IMR-90 (cell line): Measurements from ENCODE around the gene NEURL1B. TPM values are rescaled to one million over a fixed set of nuclear protein-coding genes. Genes with fewer than 3 reads are reported as not detected.

Source experiments
- ATAC-seq: fragments of 200-7000 bp; cut with Tn5 transposase; 2 replicates; pipeline ENCODE4 v1.9.1; 2020; ENCODE audit warnings: low read depth, mild to moderate bottlenecking, moderate library complexity
- BruUV-seq: library from RNA; stranded (reverse); fragments of 400-500 nt; replicated peaks from 2 replicates; lab custom pipeline; 2021; lab: Mats Ljungman, UMichigan
- CTCF ChIA-PET: fragments of 300-600 bp; formaldehyde crosslinking; extraction: SDS; loops from one replicate; lab custom pipeline; 2021; ENCODE audit warnings: antibody characterized with exemption; lab: Yijun Ruan, JAX
- POLR2A ChIA-PET: fragments of 300-600 bp; sonication (Branson Sonifier 250); formaldehyde crosslinking; loops from one replicate; lab custom pipeline; 2022; ENCODE audit warnings: antibody characterized with exemption; ENCODE audit not compliant: unreplicated experiment; lab: Charles Lee
- DNase-seq: peaks from one replicate; pipeline ENCODE4 v3.0.0; 2013
- H2AFZ ChIP-seq: replicated peaks from 2 replicates; pipeline ENCODE3; 2013; ENCODE audit warnings: low read length, mild to moderate bottlenecking; ENCODE audit not compliant: poor library complexity
- H2AK5ac ChIP-seq: 2 replicates; pipeline ENCODE4 v1.6.1; 2013; ENCODE audit warnings: low read depth, low read length, inconsistent platforms
- H2AK9ac ChIP-seq: replicated peaks from 2 replicates; pipeline ENCODE3; 2013; ENCODE audit warnings: mild to moderate bottlenecking, low read depth, low read length, moderate library complexity; ENCODE audit not compliant: poor library complexity
- H2BK120ac ChIP-seq: 2 replicates; pipeline ENCODE4 v1.6.1; 2013; ENCODE audit warnings: low read depth, low read length, inconsistent platforms
- H2BK15ac ChIP-seq: 3 replicates; pipeline ENCODE4 v1.6.1; 2013; ENCODE audit warnings: low read depth, low read length, inconsistent platforms
- H2BK20ac ChIP-seq: 2 replicates; pipeline ENCODE4 v1.6.1; 2013; ENCODE audit warnings: low read depth, mild to moderate bottlenecking, inconsistent platforms, low read length, moderate library complexity
- H2BK5ac ChIP-seq: 2 replicates; pipeline ENCODE4 v1.6.1; 2013; ENCODE audit warnings: mild to moderate bottlenecking, low read depth, low read length, inconsistent platforms; ENCODE audit not compliant: poor library complexity, severe bottlenecking
- H3K14ac ChIP-seq: replicated peaks from 2 replicates; pipeline ENCODE4 v1.6.1; 2013; ENCODE audit warnings: low read depth, low read length, inconsistent platforms
- H3K18ac ChIP-seq: 2 replicates; pipeline ENCODE4 v1.6.1; 2013; ENCODE audit warnings: low read depth, low read length, control low read depth
- H3K23ac ChIP-seq: 2 replicates; pipeline ENCODE4 v1.6.1; 2013; ENCODE audit warnings: low read depth, low read length, inconsistent platforms
- H3K27ac ChIP-seq: 2 replicates; pipeline ENCODE4 v1.5.1; 2013; ENCODE audit warnings: mild to moderate bottlenecking, control low read depth, low read length; ENCODE audit not compliant: insufficient read depth
- H3K27me3 ChIP-seq: 2 replicates; pipeline ENCODE4 v1.6.1; 2013; ENCODE audit warnings: low read length; ENCODE audit not compliant: control insufficient read depth, insufficient read depth
- H3K36me3 ChIP-seq: 2 replicates; pipeline ENCODE4 v1.6.1; 2013; ENCODE audit warnings: low read length, mixed read lengths; ENCODE audit not compliant: control insufficient read depth, insufficient read depth
- H3K4ac ChIP-seq: 2 replicates; pipeline ENCODE4 v1.6.1; 2013; ENCODE audit warnings: low read depth, low read length, inconsistent platforms
- H3K4me1 ChIP-seq: 2 replicates; pipeline ENCODE4 v1.6.1; 2013; ENCODE audit warnings: low read length, mixed read lengths; ENCODE audit not compliant: control insufficient read depth, insufficient read depth
- H3K4me2 ChIP-seq: 2 replicates; pipeline ENCODE4 v1.6.1; 2013; ENCODE audit warnings: low read depth, mild to moderate bottlenecking, control low read depth, low read length, moderate library complexity
- H3K4me3 ChIP-seq: 2 replicates; pipeline ENCODE4 v1.5.1; 2013; ENCODE audit warnings: low read depth, mild to moderate bottlenecking, control low read depth, low read length, moderate library complexity; ENCODE audit not compliant: insufficient read depth
- H3K56ac ChIP-seq: 2 replicates; pipeline ENCODE4 v1.6.1; 2013; ENCODE audit warnings: low read length, inconsistent platforms; ENCODE audit not compliant: insufficient read depth; ENCODE audit errors: extremely low read depth
- H3K79me1 ChIP-seq, 2 experiments: 2 replicates each; pipeline ENCODE4 v1.6.1; 2013; ENCODE audit warnings: low read length in 2 of 2, inconsistent platforms in 1 of 2, low read depth in 1 of 2
- H3K9ac ChIP-seq: 2 replicates; pipeline ENCODE4 v1.6.1; 2013; ENCODE audit warnings: low read depth, low read length, control low read depth
- H3K9me1 ChIP-seq: 2 replicates; pipeline ENCODE4 v1.6.1; 2013; ENCODE audit warnings: low read length, inconsistent platforms; ENCODE audit not compliant: insufficient read depth
- H3K9me3 ChIP-seq: 2 replicates; pipeline ENCODE4 v1.6.1; 2013; ENCODE audit warnings: low read length; ENCODE audit not compliant: control insufficient read depth, insufficient read depth
- H4K20me1 ChIP-seq: 2 replicates; pipeline ENCODE4 v1.6.1; 2013; ENCODE audit warnings: low read length, inconsistent platforms; ENCODE audit not compliant: insufficient read depth
- H4K5ac ChIP-seq: 2 replicates; pipeline ENCODE4 v1.6.1; 2013; ENCODE audit warnings: mild to moderate bottlenecking, low read depth, low read length, control low read depth
- H4K8ac ChIP-seq, 2 experiments: 2 replicates each; pipeline ENCODE4 v1.6.1; 2013; ENCODE audit warnings: low read depth in 2 of 2, low read length in 2 of 2, control low read depth in 1 of 2, inconsistent platforms in 1 of 2
- H4K91ac ChIP-seq: 2 replicates; pipeline ENCODE4 v1.6.1; 2013; ENCODE audit warnings: low read depth, low read length, inconsistent platforms; ENCODE audit not compliant: insufficient read depth
- BHLHE40 ChIP-seq: fragments of 150-350 bp; IDR thresholded peaks from 2 replicates; pipeline ENCODE4 v1.6.1; 2016; ENCODE audit warnings: mild to moderate bottlenecking, low read depth, low read length
- CEBPB ChIP-seq: IDR thresholded peaks from 2 replicates; pipeline ENCODE4 v1.6.1; 2012; ENCODE audit warnings: low read depth, low read length, improper control_type of control experiment
- CHD1 ChIP-seq: IDR thresholded peaks from 2 replicates; pipeline ENCODE4 v1.6.1; 2012; ENCODE audit warnings: low read depth, low read length, improper control_type of control experiment
- FOS ChIP-seq: fragments of 150-350 bp; IDR thresholded peaks from 2 replicates; pipeline ENCODE4 v1.6.1; 2016; ENCODE audit warnings: low read depth, low read length
- MAZ ChIP-seq: IDR thresholded peaks from 2 replicates; pipeline ENCODE4 v1.6.1; 2012; ENCODE audit warnings: low read depth, mild to moderate bottlenecking, low read length, improper control_type of control experiment, moderate library complexity, borderline replicate concordance
- MXI1 ChIP-seq: IDR thresholded peaks from 2 replicates; pipeline ENCODE4 v1.6.1; 2012; ENCODE audit warnings: low read depth, mild to moderate bottlenecking, low read length, moderate library complexity, borderline replicate concordance
- NFE2L2 ChIP-seq: fragments of 150-350 bp; IDR thresholded peaks from 2 replicates; pipeline ENCODE4 v1.6.1; 2016; ENCODE audit warnings: low read depth, mild to moderate bottlenecking, low read length
- POLR2A ChIP-seq: IDR thresholded peaks from 2 replicates; pipeline ENCODE4 v1.6.1; 2012; ENCODE audit warnings: mild to moderate bottlenecking, low read depth, low read length
- RCOR1 ChIP-seq: IDR thresholded peaks from 2 replicates; pipeline ENCODE4 v1.6.1; 2012; ENCODE audit warnings: mild to moderate bottlenecking, low read length, improper control_type of control experiment; ENCODE audit not compliant: insufficient replicate concordance
- RFX5 ChIP-seq: IDR thresholded peaks from 2 replicates; pipeline ENCODE4 v1.8.0; 2012; ENCODE audit warnings: low read depth, mild to moderate bottlenecking, low read length, moderate library complexity
- SMC3 ChIP-seq: fragments of 150-350 bp; IDR thresholded peaks from 2 replicates; pipeline ENCODE4 v1.6.1; 2016; ENCODE audit warnings: low read depth, mild to moderate bottlenecking, antibody characterized with exemption, low read length, moderate library complexity
- WGBS, 2 experiments: methylation state at CpG; one replicate each; pipeline versions ENCODE4 v1.1.5 to v1.1.7; 2013; ENCODE audit warnings: missing lambda C conversion rate in 2 of 2; ENCODE audit not compliant: insufficient read length in 1 of 2; ENCODE audit errors: extremely low coverage in 2 of 2; 5-methylcytosine and 5-hydroxymethylcytosine counted together
- dilution Hi-C: fragments of 300-500 bp; cut with HindIII; formaldehyde crosslinking; loops from one replicate; pipeline ENCODE4 v1.14.3; 2018; ENCODE audit warnings: low sequenced_read_pairs; ENCODE audit not compliant: unreplicated experiment
- in situ Hi-C: fragments of 300-500 bp; cut with MboI; formaldehyde crosslinking; loops from 3 replicates; pipeline ENCODE4 v1.14.3; 2019; ENCODE audit warnings: low sequenced_read_pairs, inconsistent platforms, mixed read lengths
- intact Hi-C: fragments of 100-400 bp; cut with micrococcal nuclease; formaldehyde crosslinking; loops from 2 replicates; pipeline ENCODE4 v1.10.0; 2022
- polyA plus RNA-seq, 3 experiments: library from polyadenylated mRNA; depleted of rRNA; stranded (reverse); fragments of >200 nt; gene quantifications; 2 replicates each; pipeline ENCODE4 v1.2.3, GENCODE V29; 2012; ENCODE audit warnings: low replicate concordance in 1 of 3
- total RNA-seq: library from RNA; depleted of rRNA; stranded (reverse); fragments of >200 nt; gene quantifications from 2 replicates; pipeline ENCODE4 v1.2.3, GENCODE V29; 2012
- TF ChIP-seq, protein P1 (sequence below): fragments of 150-350 bp; IDR thresholded peaks from 2 replicates; pipeline ENCODE4 v1.6.1; 2017; ENCODE audit warnings: mild to moderate bottlenecking, antibody characterized with exemption, low read length, low read depth
- TF ChIP-seq, protein P2 (sequence below): fragments of 150-350 bp; IDR thresholded peaks from 2 replicates; pipeline ENCODE4 v1.6.1; 2016; ENCODE audit warnings: low read depth, mild to moderate bottlenecking, low read length, moderate library complexity, borderline replicate concordance

Gene NEURL1B
- total and polyA plus RNA-seq, 2 of the 4 experiments (the other 2 are of a cell fraction) = 1.8 to 2.8 TPM

DNA sequence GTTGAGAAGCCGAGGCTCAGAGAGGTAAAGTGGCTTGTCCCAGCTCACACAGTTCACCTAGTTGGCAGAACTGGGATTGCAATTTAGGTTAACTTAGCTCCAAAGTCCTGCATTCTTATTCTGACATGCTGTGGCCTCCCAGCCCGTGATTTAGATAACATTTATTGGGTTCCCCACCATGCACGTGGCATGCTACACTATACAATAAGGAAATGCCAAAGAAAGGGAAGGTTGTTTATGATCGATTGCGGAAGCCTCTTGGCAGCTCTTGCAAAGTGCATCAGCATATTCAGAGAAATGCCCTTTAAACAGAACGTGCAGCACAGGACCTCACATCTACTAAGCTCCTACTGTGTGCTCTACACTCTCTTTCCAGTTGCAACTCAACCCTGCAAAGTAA lies 3.2 kb downstream of the NEURL1B start:
- H4K5ac ChIP-seq = no peak overlapping the region
- no TSS peak for BruUV-seq
- H3K27me3 ChIP-seq = no peaks in the 10 kb centered on the region
- H3K18ac ChIP-seq = no peak overlapping the region
- no peaks in the 10 kb centered on the region for H3K9me3 ChIP-seq
- in situ Hi-C loops (no loop called here), intact Hi-C loops (no loop called here), dilution Hi-C loops (no loop called here)
- H2BK15ac ChIP-seq = no peak overlapping the region
- H4K91ac ChIP-seq = no peak overlapping the region
- H3K27ac ChIP-seq = no peak overlapping the region
- no peak overlapping the region for H3K14ac ChIP-seq
- no peak overlapping the region for H2AK5ac ChIP-seq
- H2BK120ac ChIP-seq = no peak overlapping the region
- no peak overlapping the region for H4K8ac ChIP-seq
- H2AFZ ChIP-seq = no peak overlapping the region
- H3K36me3 ChIP-seq = peaks cover 4% of the 10 kb centered on the region; the same call in 1 of the 2 replicates
- no peak overlapping the region for H2BK20ac ChIP-seq
- POLR2A ChIA-PET = no interaction called here
- no peak overlapping the region for H3K56ac ChIP-seq
- H4K20me1 ChIP-seq = no peaks in the 10 kb centered on the region
- H3K4me3 ChIP-seq = no peak overlapping the region
- H3K4me1 ChIP-seq = peaks cover 5% of the 10 kb centered on the region; the same call in 1 of the 2 replicates
- ATAC-seq (no peak), DNase-seq (no peak)
- no peak overlapping the region for H3K4me2 ChIP-seq
- peaks cover 26 to 68% of the 10 kb centered on the region in 2 experiments for H3K79me1 ChIP-seq
- H2AK9ac ChIP-seq = no peak overlapping the region
- no peak overlapping the region for H3K4ac ChIP-seq
- no peak overlapping the region for H3K23ac ChIP-seq
- H3K9ac ChIP-seq = no peak overlapping the region
- TF ChIP-seq RCOR1 = no peak
- TF ChIP-seq RFX5 = no peak
- TF ChIP-seq, protein P1, sequence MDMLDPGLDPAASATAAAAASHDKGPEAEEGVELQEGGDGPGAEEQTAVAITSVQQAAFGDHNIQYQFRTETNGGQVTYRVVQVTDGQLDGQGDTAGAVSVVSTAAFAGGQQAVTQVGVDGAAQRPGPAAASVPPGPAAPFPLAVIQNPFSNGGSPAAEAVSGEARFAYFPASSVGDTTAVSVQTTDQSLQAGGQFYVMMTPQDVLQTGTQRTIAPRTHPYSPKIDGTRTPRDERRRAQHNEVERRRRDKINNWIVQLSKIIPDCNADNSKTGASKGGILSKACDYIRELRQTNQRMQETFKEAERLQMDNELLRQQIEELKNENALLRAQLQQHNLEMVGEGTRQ = no peak
- TF ChIP-seq SMC3 = no peak
- TF ChIP-seq, protein P2, sequence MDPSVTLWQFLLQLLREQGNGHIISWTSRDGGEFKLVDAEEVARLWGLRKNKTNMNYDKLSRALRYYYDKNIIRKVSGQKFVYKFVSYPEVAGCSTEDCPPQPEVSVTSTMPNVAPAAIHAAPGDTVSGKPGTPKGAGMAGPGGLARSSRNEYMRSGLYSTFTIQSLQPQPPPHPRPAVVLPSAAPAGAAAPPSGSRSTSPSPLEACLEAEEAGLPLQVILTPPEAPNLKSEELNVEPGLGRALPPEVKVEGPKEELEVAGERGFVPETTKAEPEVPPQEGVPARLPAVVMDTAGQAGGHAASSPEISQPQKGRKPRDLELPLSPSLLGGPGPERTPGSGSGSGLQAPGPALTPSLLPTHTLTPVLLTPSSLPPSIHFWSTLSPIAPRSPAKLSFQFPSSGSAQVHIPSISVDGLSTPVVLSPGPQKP = no peak
- no peak for TF ChIP-seq CEBPB
- no peak for TF ChIP-seq MXI1
- TF ChIP-seq MAZ = no peak
- TF ChIP-seq BHLHE40 = no peak
- TF ChIP-seq POLR2A = no peak
- TF ChIP-seq CHD1 = no peak
- no peak for TF ChIP-seq NFE2L2
- TF ChIP-seq FOS = no peak
- no CpG with 5 or more reads among the region's 6 CpGs for WGBS, 2 experiments
- peaks cover 12% of the 10 kb centered on the region; the same call in 1 of the 2 replicates for H3K9me1 ChIP-seq
- CTCF ChIA-PET = no interaction called here
- H2BK5ac ChIP-seq = no peak overlapping the region
